Hepatic stellate cell (primary cell): ENCODE measurements around the gene CDK8.

Source experiments
- DNase-seq: peaks from one replicate; pipeline ENCODE4 v3.0.0; 2011; ENCODE audit warnings: low spot score

Gene CDK8

GRCh38 chr13:26384587-26384986, 130.7 kb downstream of the CDK8 start:
- DNase-seq: no peak

GRCh38 chr13:26386026-26386425, 132.1 kb downstream of the CDK8 start:
- no peak for DNase-seq

GRCh38 chr13:26390203-26390602, 136.3 kb downstream of the CDK8 start:
- no peak for DNase-seq

GRCh38 chr13:26400545-26400944, 146.6 kb downstream of the CDK8 start:
- no peak for DNase-seq

GRCh38 chr13:26401069-26401468, 147.1 kb downstream of the CDK8 start:
- DNase-seq: no peak

GRCh38 chr13:26401578-26402021, 147.7 kb downstream of the CDK8 start:
- DNase-seq: no peak

- DNase-seq: no peak
Measured at GRCh38 chr13:26406791-26407190, 152.9 kb downstream of the CDK8 start.

- no peak for DNase-seq
Measured at GRCh38 chr13:26411206-26411605, 157.3 kb downstream of the CDK8 start.

- DNase-seq: no peak
Measured at GRCh38 chr13:26412263-26412662, 158.3 kb downstream of the CDK8 start.

GRCh38 chr13:26412936-26413716, 159.2 kb downstream of the CDK8 start:
- DNase-seq: no peak

GRCh38 chr13:26420282-26420960, 166.5 kb downstream of the CDK8 start:
- DNase-seq: no peak

GRCh38 chr13:26422036-26422435, 168.1 kb downstream of the CDK8 start:
- DNase-seq: no peak

- no peak for DNase-seq
Measured at GRCh38 chr13:26423629-26424028, 169.7 kb downstream of the CDK8 start.

GRCh38 chr13:26424181-26424580, 170.3 kb downstream of the CDK8 start:
- DNase-seq: no peak

- peak; percentile 25 for DNase-seq
Measured at GRCh38 chr13:26425443-26426358, 171.8 kb downstream of the CDK8 start.

GRCh38 chr13:26433776-26434175, 179.8 kb downstream of the CDK8 start:
- DNase-seq: no peak

- no peak for DNase-seq
Measured at GRCh38 chr13:26435171-26435570, 181.2 kb downstream of the CDK8 start.

- DNase-seq: no peak
Measured at GRCh38 chr13:26435646-26436045, 181.7 kb downstream of the CDK8 start.

GRCh38 chr13:26436914-26437313, 183.0 kb downstream of the CDK8 start:
- DNase-seq: no peak

GRCh38 chr13:26440111-26440510, 186.2 kb downstream of the CDK8 start:
- DNase-seq: no peak

GRCh38 chr13:26441476-26441875, 187.5 kb downstream of the CDK8 start:
- no peak for DNase-seq

GRCh38 chr13:26442541-26442940, 188.6 kb downstream of the CDK8 start:
- DNase-seq: peak; percentile 27
